Measurements from ENCODE around the gene HES7. TPM values are rescaled to one million over a fixed set of nuclear protein-coding genes. Genes with fewer than 3 reads are reported as not detected.
"Not testable (repeated sequence)": the region's sequence is repeated elsewhere in the genome, so short reads cannot be mapped to it uniquely, and the experiment has no call there.

Gene HES7
- total RNA-seq, 1 experiment from 2014 or later, result 0.61 TPM

DNA sequence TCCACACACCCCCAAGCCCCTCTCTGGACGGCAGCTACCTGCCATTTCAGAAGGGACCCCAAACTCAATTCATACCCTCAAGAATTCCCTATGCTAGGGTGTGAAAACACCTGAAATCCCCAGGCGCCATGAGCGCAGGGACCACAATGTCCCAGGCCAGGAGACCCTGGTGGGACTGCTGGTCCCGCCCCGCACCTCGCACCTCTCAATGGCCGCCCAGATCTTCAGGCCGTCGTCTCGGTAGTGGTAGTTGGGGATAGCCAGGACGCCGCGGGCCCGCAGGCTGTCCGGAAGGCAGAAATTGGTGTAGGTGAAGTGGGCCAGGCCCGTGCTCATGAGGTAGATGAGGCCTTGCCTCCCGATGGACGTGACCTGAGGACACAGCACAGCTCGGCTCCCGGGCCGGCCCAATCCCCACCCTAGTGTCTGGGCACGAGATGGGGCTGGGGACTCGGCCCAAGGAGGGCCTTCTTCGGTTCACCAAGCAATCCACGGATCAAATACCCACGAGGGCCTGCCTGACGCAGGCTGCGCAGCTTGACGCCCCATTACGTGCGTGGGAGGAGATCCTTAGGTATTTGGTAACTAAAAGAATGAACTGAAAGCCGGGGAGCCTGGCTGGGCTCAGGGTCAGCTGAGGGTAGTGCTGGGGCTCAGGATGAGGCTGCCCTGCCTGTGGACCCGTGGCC, 14.8 kb downstream of the HES7 start:
- RAD21 ChIA-PET (ENCODE audit: low non-redundant PET in 1 of 2, low total read pairs in 2 of 2, uncharacterized antibody in 2 of 2, unreplicated experiment in 2 of 2), result no interaction called here
- H3K9me3 ChIP-seq (ENCODE audit: control insufficient read depth in 1 of 2, insufficient read depth in 1 of 2, low read depth in 1 of 2, low read length in 2 of 2), result no peaks in the 10 kb centered on the region
- no peak overlapping the region for H3K4me3 ChIP-seq (replicated peaks in 1 of 2; ENCODE audit: low read depth in 1 of 2, low read length in 2 of 2)
- TF ChIP-seq CBX3 (IDR thresholded peaks at IDR 0.05; ENCODE audit: low read depth) (no peak), EZH2 (IDR thresholded peaks at IDR 0.05) (no peak), FOSL1 (IDR thresholded peaks at IDR 0.05; ENCODE audit: low read depth) (no peak), JUND (IDR thresholded peaks at IDR 0.05) (no peak), ZNF274 (IDR thresholded peaks at IDR 0.05; ENCODE audit: low read depth, low read length) (no peak)
- intact Hi-C loops (cut with micrococcal nuclease), result no loop called here
- DNase-seq (ENCODE audit: low read depth, low spot score) (no peak), ATAC-seq (no peak)
- H3K27me3 ChIP-seq (ENCODE audit: insufficient read depth, low read length), result no peaks in the 10 kb centered on the region
- no peaks in the 10 kb centered on the region for H3K36me3 ChIP-seq (ENCODE audit: control insufficient read depth in 1 of 2, insufficient read depth in 2 of 2, low read length in 2 of 2)
- no peak overlapping the region for H2AFZ ChIP-seq (ENCODE audit: low read depth, low read length, poor library complexity, severe bottlenecking)
- POLR2A ChIA-PET, result no interaction called here
- H3K27ac ChIP-seq (ENCODE audit: low read depth, low read length), result no peak overlapping the region
- no TSS peak for BruUV-seq (replicated peaks)
- CTCF ChIA-PET, result interaction anchor here (0.6 to 2.3 kb wide), 6 partner anchors 10 to 49 kb away, joined by 3 to 10 read pairs (median 4); no protein-coding TSS in a partner anchor
- no peaks in the 10 kb centered on the region for H4K20me1 ChIP-seq (ENCODE audit: insufficient read depth)
- H3K79me2 ChIP-seq (ENCODE audit: insufficient read depth, low read length), result no peaks in the 10 kb centered on the region
- H3K9ac ChIP-seq (ENCODE audit: low read length), result no peak overlapping the region
- H3K4me2 ChIP-seq (ENCODE audit: low read length), result no peak overlapping the region
- no peaks in the 10 kb centered on the region for H3K9me2 ChIP-seq (ENCODE audit: insufficient read depth)
- peaks cover 0 to 9% of the 10 kb centered on the region in 2 experiments; a peak in 2 of 4 replicates for H3K4me1 ChIP-seq (ENCODE audit: control insufficient read depth in 1 of 2, insufficient read depth in 2 of 2, low read length in 2 of 2)

DNA sequence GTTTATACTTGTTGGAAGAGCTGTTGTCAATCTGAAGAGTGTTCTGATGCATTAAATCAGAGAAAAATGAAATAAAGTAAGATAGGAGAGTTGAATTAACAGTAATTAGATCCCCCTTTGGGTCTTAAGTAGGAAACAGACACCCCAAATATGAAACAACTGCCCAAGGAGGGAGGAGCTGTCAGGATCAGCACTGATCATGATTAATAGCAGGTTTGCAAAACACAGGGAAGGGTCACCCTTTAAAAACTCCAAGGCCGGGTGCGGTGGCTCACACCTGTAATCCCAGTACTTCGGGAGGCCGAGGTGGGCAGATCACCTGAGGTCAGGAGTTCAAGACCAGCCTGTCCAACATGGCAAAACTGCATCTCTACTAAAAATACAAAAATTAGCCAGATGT, 16.9 kb downstream of the HES7 start:
- H3K9me2 ChIP-seq (ENCODE audit: insufficient read depth); H3K36me3 ChIP-seq (ENCODE audit: control insufficient read depth in 1 of 2, insufficient read depth in 2 of 2, low read length in 2 of 2); H3K9me3 ChIP-seq (ENCODE audit: control insufficient read depth in 1 of 2, insufficient read depth in 1 of 2, low read depth in 1 of 2, low read length in 2 of 2); H2AFZ ChIP-seq (ENCODE audit: low read depth, low read length, poor library complexity, severe bottlenecking); H3K4me3 ChIP-seq (replicated peaks in 1 of 2; ENCODE audit: low read depth in 1 of 2, low read length in 2 of 2); BruUV-seq (replicated peaks); H3K27me3 ChIP-seq (ENCODE audit: insufficient read depth, low read length); H3K9ac ChIP-seq (ENCODE audit: low read length); ATAC-seq; H3K4me2 ChIP-seq (ENCODE audit: low read length); intact Hi-C loops (cut with micrococcal nuclease); H3K27ac ChIP-seq (ENCODE audit: low read depth, low read length); H3K79me2 ChIP-seq (ENCODE audit: insufficient read depth, low read length); DNase-seq (ENCODE audit: low read depth, low spot score); RAD21 ChIA-PET (ENCODE audit: low non-redundant PET in 1 of 2, low total read pairs in 2 of 2, uncharacterized antibody in 2 of 2, unreplicated experiment in 2 of 2); H4K20me1 ChIP-seq (ENCODE audit: insufficient read depth): not testable (repeated sequence)
- H3K4me1 ChIP-seq (ENCODE audit: control insufficient read depth in 1 of 2, insufficient read depth in 2 of 2, low read length in 2 of 2), result peaks cover 0 to 19% of the 10 kb centered on the region in 2 experiments; a peak in 3 of 4 replicates
- ChIA-PET POLR2A (interaction anchor here (1.9 kb wide), 1 partner anchor 13 kb away, joined by 5 read pairs; no protein-coding TSS in a partner anchor), CTCF (interaction anchor here (1.0 to 2.2 kb wide), 4 partner anchors 12 to 47 kb away, joined by 3 to 8 read pairs (median 4); no protein-coding TSS in a partner anchor)
